Panc1 (cell line): ENCODE results near the gene CNTNAP3B.
"Not testable (repeated sequence)": the region's sequence is repeated elsewhere in the genome, so short reads cannot be mapped to it uniquely, and the experiment has no call there.

Source experiments
- POLR2AphosphoS5 ChIP-seq: IDR thresholded peaks from 2 replicates; pipeline ENCODE4 v1.6.1; 2012; ENCODE audit warnings: mild to moderate bottlenecking, low read depth, low read length, moderate library complexity
- SIN3A ChIP-seq: IDR thresholded peaks from 2 replicates; pipeline ENCODE4 v1.6.1; 2012; ENCODE audit warnings: low read depth, mild to moderate bottlenecking, low read length, moderate library complexity, borderline replicate concordance; ENCODE audit not compliant: insufficient read depth
- TF ChIP-seq, protein P1 (sequence below): fragments of 450-650 bp; IDR thresholded peaks from 2 replicates; pipeline ENCODE4 v1.5.1; 2017; ENCODE audit warnings: mild to moderate bottlenecking
- TF ChIP-seq, protein P2 (sequence below), 2 experiments: IDR thresholded peaks; 2 replicates each; pipeline ENCODE4 v1.6.1; 2011 to 2012; ENCODE audit warnings: low read depth in 2 of 2, control low read depth in 1 of 2, low read length in 1 of 2, mild to moderate bottlenecking in 1 of 2, moderate library complexity in 1 of 2; ENCODE audit not compliant: insufficient read depth in 1 of 2

DNA sequence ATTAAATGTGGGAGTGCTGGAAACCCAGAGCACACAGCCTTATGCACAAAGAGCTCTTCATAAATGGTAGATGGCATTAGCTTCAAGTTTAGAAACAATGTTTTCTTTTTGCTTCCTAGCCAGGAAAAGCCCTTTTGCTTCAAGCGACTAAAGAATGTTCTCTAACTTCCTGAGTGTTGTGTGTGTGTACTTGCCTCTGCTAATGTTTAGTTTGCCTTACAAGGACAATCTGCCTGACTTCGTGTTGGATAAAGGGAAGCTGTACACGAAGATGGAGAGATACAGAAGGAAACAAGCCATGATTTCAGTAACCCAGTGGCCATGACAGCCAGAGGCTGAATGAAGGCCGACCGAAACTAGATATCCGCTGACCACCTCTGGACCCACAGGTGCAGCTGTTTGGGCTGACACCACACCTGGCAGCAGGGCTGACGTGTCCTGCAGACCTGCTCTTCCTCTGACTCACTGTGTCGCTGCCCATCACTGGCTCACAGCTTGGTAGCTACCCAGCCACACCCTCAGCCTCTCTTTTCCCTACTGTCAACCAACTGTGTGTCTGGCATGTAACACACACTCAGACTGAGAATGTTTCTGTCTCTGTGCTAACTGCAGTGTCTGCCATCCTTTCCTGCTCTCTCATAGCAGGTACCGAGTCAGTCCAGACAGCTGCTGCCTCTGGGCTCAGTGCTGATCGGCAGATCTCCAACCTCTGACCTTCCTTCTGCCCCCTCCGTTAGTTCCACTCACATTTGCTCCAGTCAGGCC is 59.0 kb downstream of the CNTNAP3B start:
- TF ChIP-seq, protein P1, sequence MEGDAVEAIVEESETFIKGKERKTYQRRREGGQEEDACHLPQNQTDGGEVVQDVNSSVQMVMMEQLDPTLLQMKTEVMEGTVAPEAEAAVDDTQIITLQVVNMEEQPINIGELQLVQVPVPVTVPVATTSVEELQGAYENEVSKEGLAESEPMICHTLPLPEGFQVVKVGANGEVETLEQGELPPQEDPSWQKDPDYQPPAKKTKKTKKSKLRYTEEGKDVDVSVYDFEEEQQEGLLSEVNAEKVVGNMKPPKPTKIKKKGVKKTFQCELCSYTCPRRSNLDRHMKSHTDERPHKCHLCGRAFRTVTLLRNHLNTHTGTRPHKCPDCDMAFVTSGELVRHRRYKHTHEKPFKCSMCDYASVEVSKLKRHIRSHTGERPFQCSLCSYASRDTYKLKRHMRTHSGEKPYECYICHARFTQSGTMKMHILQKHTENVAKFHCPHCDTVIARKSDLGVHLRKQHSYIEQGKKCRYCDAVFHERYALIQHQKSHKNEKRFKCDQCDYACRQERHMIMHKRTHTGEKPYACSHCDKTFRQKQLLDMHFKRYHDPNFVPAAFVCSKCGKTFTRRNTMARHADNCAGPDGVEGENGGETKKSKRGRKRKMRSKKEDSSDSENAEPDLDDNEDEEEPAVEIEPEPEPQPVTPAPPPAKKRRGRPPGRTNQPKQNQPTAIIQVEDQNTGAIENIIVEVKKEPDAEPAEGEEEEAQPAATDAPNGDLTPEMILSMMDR = not testable (repeated sequence)
- TF ChIP-seq, protein P2, sequence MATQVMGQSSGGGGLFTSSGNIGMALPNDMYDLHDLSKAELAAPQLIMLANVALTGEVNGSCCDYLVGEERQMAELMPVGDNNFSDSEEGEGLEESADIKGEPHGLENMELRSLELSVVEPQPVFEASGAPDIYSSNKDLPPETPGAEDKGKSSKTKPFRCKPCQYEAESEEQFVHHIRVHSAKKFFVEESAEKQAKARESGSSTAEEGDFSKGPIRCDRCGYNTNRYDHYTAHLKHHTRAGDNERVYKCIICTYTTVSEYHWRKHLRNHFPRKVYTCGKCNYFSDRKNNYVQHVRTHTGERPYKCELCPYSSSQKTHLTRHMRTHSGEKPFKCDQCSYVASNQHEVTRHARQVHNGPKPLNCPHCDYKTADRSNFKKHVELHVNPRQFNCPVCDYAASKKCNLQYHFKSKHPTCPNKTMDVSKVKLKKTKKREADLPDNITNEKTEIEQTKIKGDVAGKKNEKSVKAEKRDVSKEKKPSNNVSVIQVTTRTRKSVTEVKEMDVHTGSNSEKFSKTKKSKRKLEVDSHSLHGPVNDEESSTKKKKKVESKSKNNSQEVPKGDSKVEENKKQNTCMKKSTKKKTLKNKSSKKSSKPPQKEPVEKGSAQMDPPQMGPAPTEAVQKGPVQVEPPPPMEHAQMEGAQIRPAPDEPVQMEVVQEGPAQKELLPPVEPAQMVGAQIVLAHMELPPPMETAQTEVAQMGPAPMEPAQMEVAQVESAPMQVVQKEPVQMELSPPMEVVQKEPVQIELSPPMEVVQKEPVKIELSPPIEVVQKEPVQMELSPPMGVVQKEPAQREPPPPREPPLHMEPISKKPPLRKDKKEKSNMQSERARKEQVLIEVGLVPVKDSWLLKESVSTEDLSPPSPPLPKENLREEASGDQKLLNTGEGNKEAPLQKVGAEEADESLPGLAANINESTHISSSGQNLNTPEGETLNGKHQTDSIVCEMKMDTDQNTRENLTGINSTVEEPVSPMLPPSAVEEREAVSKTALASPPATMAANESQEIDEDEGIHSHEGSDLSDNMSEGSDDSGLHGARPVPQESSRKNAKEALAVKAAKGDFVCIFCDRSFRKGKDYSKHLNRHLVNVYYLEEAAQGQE (IDR thresholded peaks at IDR 0.05; ENCODE audit: insufficient read depth in 1 of 2, low read depth in 2 of 2, low read length in 1 of 2) = not testable (repeated sequence)
- TF ChIP-seq POLR2AphosphoS5, SIN3A: not testable (repeated sequence)
